Measurements from ENCODE around the gene CLMP.
"Not testable (repeated sequence)": the region's sequence is repeated elsewhere in the genome, so short reads cannot be mapped to it uniquely, and the experiment has no call there.

Gene CLMP

DNA sequence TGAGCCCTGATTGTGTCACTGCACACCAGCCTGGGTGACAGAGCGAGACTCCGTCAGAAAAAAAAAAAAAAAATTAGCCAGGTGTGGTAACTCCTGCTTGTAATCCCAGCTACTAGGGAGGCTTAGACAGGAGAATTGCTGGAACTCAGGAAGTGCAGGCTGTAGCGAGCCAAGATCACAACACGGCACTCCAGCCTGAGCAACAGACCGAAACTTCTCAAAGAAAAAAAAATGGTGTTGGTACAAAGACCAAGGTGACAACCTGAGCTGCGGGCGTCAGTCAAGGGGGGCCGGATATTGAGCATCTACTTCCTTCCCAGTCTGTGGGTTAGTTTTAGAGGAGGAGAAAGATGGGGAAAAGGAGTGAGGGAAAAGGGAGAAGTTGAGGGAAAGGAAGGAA is 84.7 kb downstream of the CLMP start:
- H3K27me3 ChIP-seq (ENCODE audit: control insufficient read depth, insufficient read depth, low read length) = no peaks in the 10 kb centered on the region; the same call in 1 of the 2 replicates
- no peak for DNase-seq (ENCODE audit: low read depth, low spot score)
- no peaks in the 10 kb centered on the region for H3K4me1 ChIP-seq (ENCODE audit: control insufficient read depth, insufficient read depth, low read length)
- no peaks in the 10 kb centered on the region for H3K9me3 ChIP-seq (ENCODE audit: control insufficient read depth, insufficient read depth, low read length)
- H3K27ac ChIP-seq (ENCODE audit: low read length) = no peak overlapping the region
- no peaks in the 10 kb centered on the region for H3K36me3 ChIP-seq (ENCODE audit: control insufficient read depth, insufficient read depth, low read length)
- WGBS (ENCODE audit: insufficient coverage, insufficient read length) = no CpG with 5 or more reads among the region's 8 CpGs
- H3K4me3 ChIP-seq (ENCODE audit: low read length) = no peak overlapping the region

DNA sequence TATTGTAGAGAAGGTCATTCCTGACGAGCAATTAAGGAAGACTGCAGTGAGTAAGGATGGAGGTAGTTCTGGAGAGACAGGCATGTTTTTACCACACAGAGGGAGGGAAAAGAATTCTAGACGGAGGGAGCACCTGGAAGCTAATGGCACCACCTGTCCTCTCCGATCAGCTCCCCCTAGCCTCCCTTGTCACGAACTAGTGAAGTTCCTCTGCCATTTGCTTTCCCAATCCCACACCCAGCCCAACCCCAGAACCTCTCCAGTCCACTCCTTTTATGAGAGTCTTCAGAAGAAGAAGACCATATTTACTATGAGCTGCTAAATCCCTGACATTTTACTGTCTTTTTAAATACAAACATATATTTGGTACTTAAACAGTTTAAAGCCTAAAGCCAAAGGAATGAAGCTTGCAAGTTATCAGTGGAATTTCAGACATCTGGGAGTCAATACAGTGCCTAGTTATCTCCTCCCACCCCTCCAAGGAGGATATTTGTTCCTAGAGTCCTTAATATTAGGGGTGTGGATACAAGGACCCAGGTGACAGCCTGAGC is 87.0 kb downstream of the CLMP start:
- no peaks in the 10 kb centered on the region; the same call in 1 of the 2 replicates for H3K4me1 ChIP-seq (ENCODE audit: control insufficient read depth, insufficient read depth, low read length)
- DNase-seq (ENCODE audit: low read depth, low spot score) = no peak
- H3K27me3 ChIP-seq (ENCODE audit: control insufficient read depth, insufficient read depth, low read length) = no peaks in the 10 kb centered on the region; the same call in 1 of the 2 replicates
- H3K9me3 ChIP-seq (ENCODE audit: control insufficient read depth, insufficient read depth, low read length) = no peaks in the 10 kb centered on the region
- no CpG with 5 or more reads among the region's 4 CpGs for WGBS (ENCODE audit: insufficient coverage, insufficient read length)
- no peak overlapping the region for H3K4me3 ChIP-seq (ENCODE audit: low read length)
- no peak overlapping the region for H3K27ac ChIP-seq (ENCODE audit: low read length)
- no peaks in the 10 kb centered on the region for H3K36me3 ChIP-seq (ENCODE audit: control insufficient read depth, insufficient read depth, low read length)

DNA sequence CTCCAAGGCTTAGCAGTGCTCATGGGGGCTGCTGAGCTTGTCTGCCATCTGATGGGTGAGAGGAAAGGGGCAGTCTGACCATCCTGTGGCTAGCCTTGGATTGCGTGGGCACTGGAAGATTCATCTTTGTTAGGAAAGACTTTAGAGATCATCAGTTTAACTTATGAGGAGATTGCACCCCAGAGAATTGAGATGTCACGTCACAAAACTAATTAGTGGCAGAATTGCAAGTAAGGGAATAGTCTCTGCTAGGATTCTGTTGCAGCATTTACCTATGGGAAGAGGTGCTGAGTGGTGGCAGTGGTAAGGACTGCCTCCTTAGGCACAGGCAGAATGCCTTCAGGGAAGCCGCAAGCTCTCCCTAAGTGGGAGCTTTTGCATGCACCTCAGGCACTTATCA is 90.4 kb downstream of the CLMP start:
- H3K27ac ChIP-seq (ENCODE audit: low read length) = no peak overlapping the region
- no peaks in the 10 kb centered on the region for H3K36me3 ChIP-seq (ENCODE audit: control insufficient read depth, insufficient read depth, low read length)
- H3K4me1 ChIP-seq (ENCODE audit: control insufficient read depth, insufficient read depth, low read length) = peaks cover 1% of the 10 kb centered on the region
- no peak overlapping the region for H3K4me3 ChIP-seq (ENCODE audit: low read length)
- no CpG with 5 or more reads among the region's 3 CpGs for whole genome bisulfite sequencing (ENCODE audit: insufficient coverage, insufficient read length)
- H3K9me3 ChIP-seq (ENCODE audit: control insufficient read depth, insufficient read depth, low read length) = no peaks in the 10 kb centered on the region
- H3K27me3 ChIP-seq (ENCODE audit: control insufficient read depth, insufficient read depth, low read length) = no peaks in the 10 kb centered on the region; the same call in 1 of the 2 replicates
- DNase-seq (ENCODE audit: low read depth, low spot score) = no peak

DNA sequence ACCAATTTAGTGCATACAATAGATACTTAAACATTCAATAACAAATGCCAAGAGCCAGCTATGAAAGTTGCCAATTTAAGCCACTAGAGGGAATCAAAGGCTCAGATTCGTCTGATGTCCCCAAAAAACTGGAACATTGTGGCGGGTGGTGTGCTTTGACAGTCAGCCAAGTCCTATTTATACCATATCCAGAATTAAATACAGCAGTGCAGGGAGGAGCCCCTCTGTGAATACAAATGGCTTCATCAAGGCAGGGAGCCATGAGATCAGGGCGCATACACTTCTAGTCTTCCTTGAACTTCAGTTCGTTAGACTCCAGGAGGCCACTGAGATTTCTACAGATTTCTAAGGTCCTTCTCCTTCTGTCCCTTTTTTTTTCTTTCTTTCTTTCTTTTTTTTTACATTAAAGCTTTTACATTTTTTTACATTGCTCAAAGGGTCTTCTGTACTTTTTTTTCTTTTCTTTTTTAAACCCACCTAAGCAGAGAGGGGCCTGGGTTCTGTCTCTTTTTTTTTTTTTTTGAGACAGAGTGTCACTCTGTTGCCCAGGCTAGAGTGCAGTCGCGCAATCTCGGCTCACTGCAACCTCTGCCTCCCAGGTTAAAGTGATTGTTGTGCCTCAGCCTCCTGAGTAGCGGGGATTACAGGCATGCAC is 91.6 kb downstream of the CLMP start:
- peak; percentile 35 for DNase-seq (ENCODE audit: low read depth, low spot score)
- Histone ChIP-seq H3K27me3 (ENCODE audit: control insufficient read depth, insufficient read depth, low read length) (no peaks in the 10 kb centered on the region), H3K4me3 (ENCODE audit: low read length) (no peak overlapping the region), H3K27ac (ENCODE audit: low read length) (no peak overlapping the region), H3K4me1 (ENCODE audit: control insufficient read depth, insufficient read depth, low read length) (peaks cover 1% of the 10 kb centered on the region), H3K36me3 (ENCODE audit: control insufficient read depth, insufficient read depth, low read length) (no peaks in the 10 kb centered on the region), H3K9me3 (ENCODE audit: control insufficient read depth, insufficient read depth, low read length) (no peaks in the 10 kb centered on the region)
- no CpG with 5 or more reads among the region's 8 CpGs for WGBS (ENCODE audit: insufficient coverage, insufficient read length)

DNA sequence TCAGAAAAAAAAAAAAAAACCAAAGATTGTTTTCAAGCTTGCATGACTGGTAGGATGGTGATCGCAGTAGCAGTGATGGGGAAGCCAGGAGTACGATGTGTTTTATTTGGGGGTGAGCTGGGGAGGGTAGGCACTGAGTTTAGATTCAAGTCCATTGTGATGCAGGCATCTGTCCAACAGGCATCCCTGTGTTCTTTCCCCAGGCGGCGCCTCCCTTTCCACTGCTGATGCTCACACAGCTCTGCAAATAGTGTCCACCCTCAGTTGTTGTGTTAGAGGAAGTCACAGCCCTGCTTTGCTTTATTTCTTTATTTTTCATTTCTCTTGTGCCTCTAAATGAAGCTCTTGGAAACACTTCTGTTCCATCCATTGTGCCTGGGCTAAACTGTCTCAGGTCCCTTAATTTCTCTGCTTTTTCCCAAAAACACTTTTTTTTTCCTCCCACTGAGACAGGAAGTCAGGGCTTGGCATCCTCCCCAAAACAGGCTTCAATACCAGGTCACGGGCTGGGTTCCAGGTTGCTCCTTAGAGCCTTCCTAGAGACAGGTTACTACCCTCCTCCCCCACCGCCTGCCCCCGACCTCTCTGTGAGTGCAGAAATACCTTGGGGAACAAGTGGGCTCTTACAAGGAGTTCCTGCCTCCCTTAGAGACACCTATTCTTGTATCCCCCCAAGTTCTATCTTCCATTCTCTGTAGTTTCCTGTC is 94.5 kb downstream of the CLMP start:
- H3K27me3 ChIP-seq (ENCODE audit: control insufficient read depth, insufficient read depth, low read length) = no peaks in the 10 kb centered on the region
- H3K27ac ChIP-seq (ENCODE audit: low read length) = no peak overlapping the region
- no peak overlapping the region for H3K4me3 ChIP-seq (ENCODE audit: low read length)
- no CpG with 5 or more reads among the region's 7 CpGs for WGBS (ENCODE audit: insufficient coverage, insufficient read length)
- H3K36me3 ChIP-seq (ENCODE audit: control insufficient read depth, insufficient read depth, low read length) = 0 out of 2 replicates have a peak, but pooled peaks cover 2% of the 10 kb centered on the region
- H3K4me1 ChIP-seq (ENCODE audit: control insufficient read depth, insufficient read depth, low read length) = peaks cover 1% of the 10 kb centered on the region
- no peaks in the 10 kb centered on the region for H3K9me3 ChIP-seq (ENCODE audit: control insufficient read depth, insufficient read depth, low read length)
- DNase-seq (ENCODE audit: low read depth, low spot score) = no peak

DNA sequence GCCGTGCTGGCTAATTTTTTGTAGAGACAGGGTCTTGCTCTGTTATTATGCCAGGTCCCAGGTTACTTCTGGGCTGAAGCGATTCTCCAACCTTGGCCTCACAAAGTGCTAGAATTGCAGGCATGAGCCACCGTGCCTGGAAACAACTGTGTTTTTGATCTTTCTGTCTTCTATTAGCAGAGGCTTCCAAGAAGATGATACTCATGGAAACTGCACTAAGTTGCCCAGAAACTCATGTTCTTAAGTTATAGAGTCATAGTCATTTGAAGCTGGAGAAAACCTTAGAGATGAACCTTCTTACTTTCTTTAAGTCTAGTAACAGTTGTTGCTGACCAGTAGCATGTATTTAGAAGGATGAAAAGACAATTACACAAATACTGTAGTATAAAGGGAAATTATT is 96.1 kb downstream of the CLMP start:
- Histone ChIP-seq H3K9me3 (ENCODE audit: control insufficient read depth, insufficient read depth, low read length) (no peaks in the 10 kb centered on the region), H3K4me3 (ENCODE audit: low read length) (no peak overlapping the region), H3K36me3 (ENCODE audit: control insufficient read depth, insufficient read depth, low read length) (0 out of 2 replicates have a peak, but pooled peaks cover 2% of the 10 kb centered on the region), H3K27ac (ENCODE audit: low read length) (no peak overlapping the region), H3K27me3 (ENCODE audit: control insufficient read depth, insufficient read depth, low read length) (no peaks in the 10 kb centered on the region), H3K4me1 (ENCODE audit: control insufficient read depth, insufficient read depth, low read length) (peaks cover 1% of the 10 kb centered on the region)
- no peak for DNase-seq (ENCODE audit: low read depth, low spot score)
- WGBS (ENCODE audit: insufficient coverage, insufficient read length) = no CpG with 5 or more reads among the region's 3 CpGs

DNA sequence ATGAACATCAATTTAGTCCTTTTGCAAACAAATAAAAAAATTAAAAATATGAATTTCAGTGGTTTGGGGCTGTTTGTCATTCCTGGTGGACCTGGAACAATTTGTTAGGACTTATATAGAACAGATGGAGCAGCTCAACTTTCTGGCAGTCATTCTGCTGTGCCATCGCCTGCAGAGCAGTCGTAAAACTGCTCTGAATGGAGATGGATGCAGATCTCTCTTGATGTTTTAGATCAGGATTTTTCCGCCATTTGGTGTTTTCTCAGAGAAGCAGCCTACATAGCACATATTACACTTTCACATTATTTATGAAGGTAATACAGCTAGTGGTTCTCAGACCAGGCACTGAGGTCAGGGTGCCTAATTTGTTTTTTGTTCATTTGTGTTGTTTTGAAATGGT is 101.3 kb downstream of the CLMP start:
- H3K36me3 ChIP-seq (ENCODE audit: control insufficient read depth, insufficient read depth, low read length) = 0 out of 2 replicates have a peak, but pooled peaks cover 2% of the 10 kb centered on the region
- no peaks in the 10 kb centered on the region for H3K27me3 ChIP-seq (ENCODE audit: control insufficient read depth, insufficient read depth, low read length)
- H3K27ac ChIP-seq (ENCODE audit: low read length) = no peak overlapping the region
- DNase-seq (ENCODE audit: low read depth, low spot score) = no peak
- H3K4me3 ChIP-seq (ENCODE audit: low read length) = no peak overlapping the region
- no peaks in the 10 kb centered on the region for H3K4me1 ChIP-seq (ENCODE audit: control insufficient read depth, insufficient read depth, low read length)
- H3K9me3 ChIP-seq (ENCODE audit: control insufficient read depth, insufficient read depth, low read length) = no peaks in the 10 kb centered on the region
- WGBS (ENCODE audit: insufficient coverage, insufficient read length) = no CpG with 5 or more reads among the region's 3 CpGs

DNA sequence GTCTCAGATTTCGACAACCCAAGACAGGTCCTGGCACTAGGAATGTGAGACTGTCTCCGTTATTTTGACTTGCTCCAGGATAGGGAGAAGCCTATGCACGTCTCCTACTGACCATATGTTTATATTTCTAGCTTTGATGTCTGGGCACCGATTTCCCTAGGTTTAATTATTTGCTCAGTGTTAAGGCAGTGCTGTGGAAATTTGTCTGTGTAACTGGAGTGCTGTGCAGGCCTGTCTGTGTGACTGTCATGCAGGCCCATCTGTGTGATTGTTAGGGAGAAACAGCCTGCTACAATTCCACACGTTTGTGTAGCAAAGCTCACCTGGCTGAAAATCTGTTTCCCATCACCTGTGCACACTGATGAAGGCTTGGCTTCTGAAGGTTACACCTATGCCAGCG is 103.5 kb downstream of the CLMP start:
- H3K9me3 ChIP-seq (ENCODE audit: control insufficient read depth, insufficient read depth, low read length) = no peaks in the 10 kb centered on the region
- no CpG with 5 or more reads among the region's 6 CpGs for WGBS (ENCODE audit: insufficient coverage, insufficient read length)
- no peak overlapping the region for H3K27ac ChIP-seq (ENCODE audit: low read length)
- 0 out of 2 replicates have a peak, but pooled peaks cover 2% of the 10 kb centered on the region for H3K36me3 ChIP-seq (ENCODE audit: control insufficient read depth, insufficient read depth, low read length)
- H3K4me3 ChIP-seq (ENCODE audit: low read length) = no peak overlapping the region
- H3K27me3 ChIP-seq (ENCODE audit: control insufficient read depth, insufficient read depth, low read length) = no peaks in the 10 kb centered on the region
- H3K4me1 ChIP-seq (ENCODE audit: control insufficient read depth, insufficient read depth, low read length) = no peaks in the 10 kb centered on the region
- DNase-seq (ENCODE audit: low read depth, low spot score) = no peak

DNA sequence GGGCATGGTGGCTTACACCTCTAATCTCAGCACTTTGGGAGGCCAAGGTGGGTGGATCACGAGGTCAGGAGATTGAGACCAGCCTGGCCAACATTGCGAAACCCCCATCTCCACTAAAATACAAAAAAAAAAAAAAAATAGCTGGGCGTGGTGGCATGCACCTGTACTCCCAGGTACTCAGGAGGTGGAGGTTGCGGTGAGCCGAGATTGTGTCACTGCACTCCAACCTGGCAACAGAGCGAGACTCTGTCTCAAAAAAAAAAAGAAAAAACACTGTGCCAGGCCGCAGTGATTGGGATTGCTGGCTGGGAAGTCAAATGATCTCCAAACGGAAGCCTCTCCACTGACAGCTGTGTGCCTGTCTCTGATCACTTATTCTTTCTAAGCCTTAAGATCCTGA is 104.9 kb downstream of the CLMP start:
- not testable (repeated sequence) for H3K4me1 ChIP-seq (ENCODE audit: control insufficient read depth, insufficient read depth, low read length); H3K27me3 ChIP-seq (ENCODE audit: control insufficient read depth, insufficient read depth, low read length); H3K27ac ChIP-seq (ENCODE audit: low read length); H3K36me3 ChIP-seq (ENCODE audit: control insufficient read depth, insufficient read depth, low read length); H3K4me3 ChIP-seq (ENCODE audit: low read length); H3K9me3 ChIP-seq (ENCODE audit: control insufficient read depth, insufficient read depth, low read length); DNase-seq (ENCODE audit: low read depth, low spot score)
- WGBS (ENCODE audit: insufficient coverage, insufficient read length) = no CpG with 5 or more reads among the region's 8 CpGs

DNA sequence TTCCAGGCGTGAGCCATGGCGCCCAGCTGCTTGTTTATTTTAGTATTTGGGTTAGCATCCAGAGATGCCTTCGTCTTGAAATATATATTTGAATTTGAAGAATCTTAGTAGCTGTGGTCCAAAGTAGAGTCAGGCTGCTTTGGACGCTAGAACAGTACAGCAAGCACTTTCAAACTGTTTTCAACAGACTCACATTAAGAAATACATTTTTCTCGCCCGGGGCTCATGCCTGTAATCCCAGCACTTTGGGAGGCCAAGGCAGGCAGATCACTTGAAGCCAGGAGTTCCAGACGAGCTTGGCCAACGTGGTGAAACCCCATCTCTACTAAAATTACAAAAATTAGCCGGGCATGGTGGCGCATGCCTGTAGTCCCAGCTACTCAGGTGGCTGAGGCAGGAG is 106.2 kb downstream of the CLMP start:
- H3K9me3 ChIP-seq (ENCODE audit: control insufficient read depth, insufficient read depth, low read length); H3K27me3 ChIP-seq (ENCODE audit: control insufficient read depth, insufficient read depth, low read length); H3K27ac ChIP-seq (ENCODE audit: low read length); DNase-seq (ENCODE audit: low read depth, low spot score); H3K36me3 ChIP-seq (ENCODE audit: control insufficient read depth, insufficient read depth, low read length); H3K4me3 ChIP-seq (ENCODE audit: low read length); H3K4me1 ChIP-seq (ENCODE audit: control insufficient read depth, insufficient read depth, low read length): not testable (repeated sequence)
- WGBS (ENCODE audit: insufficient coverage, insufficient read length) = no CpG with 5 or more reads among the region's 10 CpGs
